Hepatocyte (in vitro differentiated cells): Measurements from ENCODE around the gene ZSCAN12. TPM values are rescaled to one million over a fixed set of nuclear protein-coding genes. Genes with fewer than 3 reads are reported as not detected.

Source experiments
- DNase-seq: peaks from one replicate; pipeline ENCODE4 v3.0.0-alpha.2; 2016; ENCODE audit warnings: low spot score
- H2AFZ ChIP-seq: fragments of 200-600 bp; sonication (generic); 2 replicates; pipeline ENCODE4 v1.6.0; 2016; ENCODE audit warnings: antibody characterized with exemption, mild to moderate bottlenecking
- H3K27ac ChIP-seq: fragments of 200-600 bp; sonication (generic); 2 replicates; pipeline ENCODE4 v1.5.1; 2016; ENCODE audit warnings: mild to moderate bottlenecking
- H3K27me3 ChIP-seq: fragments of 200-600 bp; sonication (generic); 2 replicates; pipeline ENCODE4 v1.6.1; 2016
- H3K36me3 ChIP-seq: fragments of 200-600 bp; sonication (generic); replicated peaks from 2 replicates; pipeline ENCODE4 v1.5.1; 2016; ENCODE audit warnings: low read depth; ENCODE audit not compliant: insufficient read depth
- H3K4me1 ChIP-seq: fragments of 200-600 bp; sonication (generic); 2 replicates; pipeline ENCODE4 v1.5.1; 2016; ENCODE audit warnings: mild to moderate bottlenecking, moderate library complexity; ENCODE audit not compliant: insufficient read depth
- H3K4me2 ChIP-seq: fragments of 200-600 bp; sonication (generic); 2 replicates; pipeline ENCODE4 v1.6.0; 2016
- H3K4me3 ChIP-seq: fragments of 200-600 bp; sonication (generic); 2 replicates; pipeline ENCODE4 v1.5.1; 2016; ENCODE audit warnings: mild to moderate bottlenecking
- H3K79me2 ChIP-seq: fragments of 200-600 bp; sonication (generic); 2 replicates; pipeline ENCODE4 v1.6.0; 2017; ENCODE audit warnings: mild to moderate bottlenecking
- H3K9me2 ChIP-seq: fragments of 200-600 bp; sonication (generic); replicated peaks from 2 replicates; pipeline ENCODE4 v1.6.0; 2017; ENCODE audit warnings: mild to moderate bottlenecking; ENCODE audit not compliant: insufficient read depth
- H3K9me3 ChIP-seq: fragments of 200-600 bp; sonication (generic); 2 replicates; pipeline ENCODE4 v1.5.1; 2016; ENCODE audit warnings: low read depth, mild to moderate bottlenecking
- H4K20me1 ChIP-seq: fragments of 200-600 bp; sonication (generic); 2 replicates; pipeline ENCODE4 v1.6.0; 2016; ENCODE audit warnings: mild to moderate bottlenecking; ENCODE audit not compliant: insufficient read depth, poor library complexity, severe bottlenecking
- EZH2 ChIP-seq: fragments of 200-600 bp; sonication (generic); IDR thresholded peaks from 2 replicates; pipeline ENCODE4 v1.6.1; 2016; ENCODE audit warnings: antibody characterized with exemption, mild to moderate bottlenecking, borderline replicate concordance
- EZH2phosphoT487 ChIP-seq: fragments of 200-600 bp; sonication (generic); IDR thresholded peaks from one replicate; pipeline ENCODE4 v1.6.1; 2018; ENCODE audit warnings: antibody characterized with exemption, mild to moderate bottlenecking, low read depth, moderate library complexity; ENCODE audit not compliant: unreplicated experiment, severe bottlenecking
- WGBS: methylation state at CpG from one replicate; pipeline ENCODE4 v1.1.6; 2016; ENCODE audit warnings: low lambda C conversion rate; ENCODE audit errors: missing lambda C conversion rate; 5-methylcytosine and 5-hydroxymethylcytosine counted together
- polyA plus RNA-seq: library from polyadenylated mRNA; unstranded; fragments of >200 nt; fragmentation: Nextera tagmentation; extraction: Ambion mirVana; gene quantifications from 2 replicates; pipeline ENCODE4 v1.2.1, GENCODE V29; 2016
- small RNA-seq: library from RNA; depleted of rRNA; stranded (forward); fragments of <200 nt; gene quantifications from one replicate; pipeline ENCODE3, GENCODE V24; 2014
- total RNA-seq: library from RNA; depleted of rRNA; stranded (reverse); fragments of >200 nt; gene quantifications from 2 replicates; pipeline ENCODE4 v1.2.3, GENCODE V29; 2014
- TF ChIP-seq, protein P1 (sequence below): fragments of 200-600 bp; sonication (generic); IDR thresholded peaks from 2 replicates; pipeline ENCODE4 v1.5.1; 2016; ENCODE audit warnings: antibody characterized with exemption, mild to moderate bottlenecking; ENCODE audit not compliant: poor library complexity

Gene ZSCAN12
- total and polyA plus RNA-seq, 2 experiments from 2014 or later = 2.1 to 6.1 TPM

DNA sequence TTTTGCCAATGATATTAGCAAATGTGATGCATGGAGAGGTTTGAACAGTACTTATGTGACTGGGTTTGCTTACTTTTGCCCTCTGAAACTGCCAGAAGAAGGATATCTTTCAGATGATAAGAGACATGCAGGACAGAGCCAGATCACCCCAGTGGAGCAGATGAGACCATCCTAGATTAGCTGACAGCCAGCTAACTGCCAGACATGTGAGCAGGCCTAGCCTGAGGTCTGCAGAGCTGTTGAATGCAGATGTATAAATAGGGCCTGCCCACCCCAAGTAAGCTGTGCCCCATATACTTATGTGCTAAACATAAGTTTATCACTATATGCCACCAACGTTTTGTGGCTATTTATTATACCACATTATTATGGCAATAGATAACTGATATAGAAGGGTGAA lies 69.5 kb downstream of the ZSCAN12 start:
- H3K9me2 ChIP-seq = no peaks in the 10 kb centered on the region
- peaks cover 13% of the 10 kb centered on the region for H3K36me3 ChIP-seq
- TF ChIP-seq, protein P1, sequence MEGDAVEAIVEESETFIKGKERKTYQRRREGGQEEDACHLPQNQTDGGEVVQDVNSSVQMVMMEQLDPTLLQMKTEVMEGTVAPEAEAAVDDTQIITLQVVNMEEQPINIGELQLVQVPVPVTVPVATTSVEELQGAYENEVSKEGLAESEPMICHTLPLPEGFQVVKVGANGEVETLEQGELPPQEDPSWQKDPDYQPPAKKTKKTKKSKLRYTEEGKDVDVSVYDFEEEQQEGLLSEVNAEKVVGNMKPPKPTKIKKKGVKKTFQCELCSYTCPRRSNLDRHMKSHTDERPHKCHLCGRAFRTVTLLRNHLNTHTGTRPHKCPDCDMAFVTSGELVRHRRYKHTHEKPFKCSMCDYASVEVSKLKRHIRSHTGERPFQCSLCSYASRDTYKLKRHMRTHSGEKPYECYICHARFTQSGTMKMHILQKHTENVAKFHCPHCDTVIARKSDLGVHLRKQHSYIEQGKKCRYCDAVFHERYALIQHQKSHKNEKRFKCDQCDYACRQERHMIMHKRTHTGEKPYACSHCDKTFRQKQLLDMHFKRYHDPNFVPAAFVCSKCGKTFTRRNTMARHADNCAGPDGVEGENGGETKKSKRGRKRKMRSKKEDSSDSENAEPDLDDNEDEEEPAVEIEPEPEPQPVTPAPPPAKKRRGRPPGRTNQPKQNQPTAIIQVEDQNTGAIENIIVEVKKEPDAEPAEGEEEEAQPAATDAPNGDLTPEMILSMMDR = no peak
- TF ChIP-seq EZH2phosphoT487 (no peak), EZH2 (no peak)
- no peaks in the 10 kb centered on the region for H4K20me1 ChIP-seq
- WGBS = 68% methylated on average over 1 of the region's 1 CpG
- peaks cover 24% of the 10 kb centered on the region for H3K9me3 ChIP-seq
- no peak overlapping the region for H3K4me2 ChIP-seq
- H3K4me1 ChIP-seq = peaks cover 7% of the 10 kb centered on the region
- no peak overlapping the region for H3K4me3 ChIP-seq
- H3K79me2 ChIP-seq = no peaks in the 10 kb centered on the region
- no peak overlapping the region for H3K27ac ChIP-seq
- DNase-seq = no peak
- H2AFZ ChIP-seq = no peak overlapping the region
- H3K27me3 ChIP-seq = no peaks in the 10 kb centered on the region

Small RNA genes lying within 50 kb of the gene (small RNA-seq; reads per million reads assigned to genes)
- gene RNU2-45P = not detected

Other genes with a start within 250 kb of the ZSCAN12 start
- 12.1 and 12.2 TPM in 2 replicates for gene ZSCAN9, start 174.5 kb downstream of the ZSCAN12 start, total RNA-seq
- 7.4 and 8.0 TPM in 2 replicates for gene ZSCAN9, start 174.5 kb downstream of the ZSCAN12 start, polyA plus RNA-seq
- 3.1 and 4.3 TPM in 2 replicates for gene ZKSCAN4, start 147.5 kb downstream of the ZSCAN12 start, total RNA-seq
- gene ZKSCAN4, start 147.5 kb downstream of the ZSCAN12 start, polyA plus RNA-seq = 3.1 and 3.5 TPM in 2 replicates
- gene NKAPL, start 140.4 kb downstream of the ZSCAN12 start, total RNA-seq = 0.17 TPM in 1 of 2 replicates, not detected in the other
- not detected in 2 replicates for gene NKAPL, start 140.4 kb downstream of the ZSCAN12 start, polyA plus RNA-seq
- 14.7 and 24.4 TPM in 2 replicates for gene ZSCAN26, start 132.6 kb downstream of the ZSCAN12 start, total RNA-seq
- gene ZSCAN26, start 132.6 kb downstream of the ZSCAN12 start, polyA plus RNA-seq = 7.6 and 7.8 TPM in 2 replicates
- 5.1 and 6.2 TPM in 2 replicates for gene PGBD1, start 118.2 kb downstream of the ZSCAN12 start, total RNA-seq
- gene PGBD1, start 118.2 kb downstream of the ZSCAN12 start, polyA plus RNA-seq = 2.5 and 3.1 TPM in 2 replicates
- 2.6 and 4.6 TPM in 2 replicates for gene ZSCAN31, start 63.6 kb downstream of the ZSCAN12 start, total RNA-seq
- 1.8 and 3.4 TPM in 2 replicates for gene ZSCAN31, start 63.6 kb downstream of the ZSCAN12 start, polyA plus RNA-seq
- gene ZKSCAN3, start 49.8 kb downstream of the ZSCAN12 start, total RNA-seq = 6.8 and 7.1 TPM in 2 replicates
- gene ZKSCAN3, start 49.8 kb downstream of the ZSCAN12 start, polyA plus RNA-seq = 1.9 and 3.1 TPM in 2 replicates
- 1.9 and 5.6 TPM in 2 replicates for gene ZSCAN23, start 43.7 kb upstream of the ZSCAN12 start, total RNA-seq
- gene ZSCAN23, start 43.7 kb upstream of the ZSCAN12 start, polyA plus RNA-seq = 0.48 and 1.4 TPM in 2 replicates
- gene GPX6, start 116.0 kb upstream of the ZSCAN12 start, total RNA-seq = not detected in 2 replicates
- gene GPX6, start 116.0 kb upstream of the ZSCAN12 start, polyA plus RNA-seq = 0.41 TPM in 1 of 2 replicates, not detected in the other
- not detected in 2 replicates for gene GPX5, start 126.1 kb upstream of the ZSCAN12 start, total RNA-seq
- not detected in 2 replicates for gene GPX5, start 126.1 kb upstream of the ZSCAN12 start, polyA plus RNA-seq